Islet of Langerhans (tissue), 1 donor: ENCODE measurements around the gene GXYLT2.

ENCODE experiments used
- FAIRE-seq: peaks from one replicate; lab custom pipeline; 2011; peaks lifted over from hg19 to GRCh38; lab: Jason Lieb, UNC

Gene GXYLT2

DNA sequence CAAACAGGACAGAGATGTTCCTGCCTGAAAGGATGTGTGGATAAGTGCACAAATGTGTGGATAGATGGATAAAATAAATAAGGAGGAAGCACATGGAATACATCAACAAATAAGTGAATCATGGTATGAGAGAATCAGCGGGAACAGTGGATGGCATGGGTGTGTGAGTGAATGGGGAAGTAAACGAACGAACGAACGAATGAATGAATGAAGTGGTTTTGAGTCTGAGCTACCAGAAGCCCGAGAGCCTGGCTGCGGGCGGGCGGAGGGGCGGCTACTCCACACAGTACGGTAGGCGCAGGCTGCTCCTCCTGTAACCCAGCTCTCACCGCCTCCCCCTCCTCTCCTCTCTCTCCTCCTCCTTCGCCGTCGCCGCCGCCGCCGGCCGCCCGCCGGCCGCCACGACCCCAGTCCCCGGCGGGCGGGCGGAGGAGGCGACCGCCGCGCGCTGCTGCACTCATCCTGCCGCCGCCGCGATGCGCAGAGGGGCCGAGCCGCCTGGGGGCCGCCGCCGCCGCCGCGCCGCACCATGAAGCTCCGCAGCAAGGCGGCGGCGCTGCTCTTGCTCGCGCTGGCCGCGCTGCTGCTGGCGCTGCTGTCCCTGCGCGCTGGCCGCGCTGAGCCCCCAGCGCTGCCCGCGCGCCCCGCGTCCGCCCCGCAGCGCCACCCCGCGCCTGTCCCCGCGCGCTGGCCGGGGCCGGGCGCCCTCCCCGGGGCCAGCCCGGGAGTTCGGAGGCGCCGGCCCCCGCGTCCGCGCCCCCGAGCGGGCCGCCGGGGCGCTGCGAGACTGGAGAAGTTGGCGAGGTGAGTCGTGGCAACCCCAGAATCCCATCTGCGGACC is at the start of gene GXYLT2:
TSS of gene GXYLT2 (plus strand) at position 342 of the 841 bp plus-strand sequence. CDS start at position 530, 188 bp downstream.
- no peak for FAIRE-seq

GRCh38 chr3:72839057-72839456 is 48.8 kb upstream of the GXYLT2 start:
- FAIRE-seq = no peak

- no peak for FAIRE-seq
Observed at GRCh38 chr3:72844436-72844993, 43.3 kb upstream of the GXYLT2 start.

GRCh38 chr3:72846166-72846565 is 41.7 kb upstream of the GXYLT2 start:
- no peak for FAIRE-seq

- FAIRE-seq = no peak
Observed at GRCh38 chr3:72847282-72847681, 40.6 kb upstream of the GXYLT2 start.

DNA sequence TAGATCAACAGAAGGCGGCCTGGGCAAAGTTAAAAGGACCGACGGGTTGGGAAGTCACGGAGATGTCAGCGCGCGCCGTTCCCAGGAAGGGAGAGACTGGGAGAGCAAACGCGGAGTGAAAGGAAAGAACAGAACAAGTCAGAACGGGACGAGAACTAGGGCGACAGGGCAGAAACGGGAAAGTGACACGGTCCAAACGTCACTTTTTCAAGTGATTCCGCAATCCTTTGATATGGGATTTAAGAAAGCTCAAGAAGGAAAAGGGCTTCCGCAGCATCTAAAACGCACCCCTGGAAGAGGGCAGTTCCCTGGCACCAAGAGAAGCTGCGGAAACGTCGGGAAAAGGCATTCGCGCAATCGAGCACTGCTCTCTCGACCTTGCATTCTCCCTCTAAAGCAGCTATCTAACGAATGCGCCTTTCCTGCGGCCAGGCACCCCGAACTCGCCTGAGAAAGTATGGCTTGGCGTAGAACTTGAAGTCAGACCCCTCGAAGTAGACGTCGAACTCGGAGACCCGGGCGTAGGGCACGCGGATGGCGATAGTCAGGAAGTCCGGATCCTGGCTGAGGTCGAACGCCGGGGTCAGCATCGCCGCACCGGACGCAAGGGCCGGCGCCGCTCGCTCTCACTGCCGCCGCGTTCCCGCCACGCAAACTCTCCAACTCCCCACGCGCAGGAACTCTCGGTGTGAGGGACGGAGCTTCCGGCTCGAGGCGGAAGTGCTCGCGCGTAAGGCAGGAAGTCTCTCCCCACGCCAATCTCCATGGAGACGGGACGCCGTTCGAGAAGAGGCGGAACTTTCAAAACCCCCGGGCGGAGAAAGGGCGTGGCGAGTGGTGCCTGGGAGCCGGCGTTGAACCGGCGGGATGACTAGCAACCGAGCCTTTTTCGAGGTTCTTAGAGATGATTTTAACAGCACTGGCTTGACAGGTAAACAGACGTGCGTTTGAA is 39.8 kb upstream of the GXYLT2 start, which contains the start of gene SHQ1:
TSS of gene SHQ1 (minus strand) at position 695 of the 952 bp plus-strand sequence. CDS start at position 590, 105 bp downstream.
- peak; percentile 53 for FAIRE-seq

DNA sequence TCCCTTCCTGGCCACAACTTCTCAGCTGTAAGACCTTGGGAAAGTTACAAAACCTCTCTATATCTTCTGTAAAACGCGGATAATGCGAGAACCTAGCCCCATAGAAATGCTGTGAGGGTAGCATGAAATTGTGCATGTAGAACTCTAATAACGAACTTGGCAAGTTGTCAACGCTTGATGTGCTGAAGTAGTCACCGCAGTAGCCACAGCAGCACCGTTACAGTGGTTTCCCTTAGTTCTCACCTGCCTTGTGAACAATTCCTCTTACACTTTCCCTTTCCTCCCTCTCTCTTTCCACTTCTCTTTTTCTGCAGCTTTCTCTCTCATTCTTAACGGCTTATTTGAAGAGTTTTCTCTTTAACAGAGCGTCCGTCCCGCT is 39.2 kb upstream of the GXYLT2 start:
- no peak for FAIRE-seq

DNA sequence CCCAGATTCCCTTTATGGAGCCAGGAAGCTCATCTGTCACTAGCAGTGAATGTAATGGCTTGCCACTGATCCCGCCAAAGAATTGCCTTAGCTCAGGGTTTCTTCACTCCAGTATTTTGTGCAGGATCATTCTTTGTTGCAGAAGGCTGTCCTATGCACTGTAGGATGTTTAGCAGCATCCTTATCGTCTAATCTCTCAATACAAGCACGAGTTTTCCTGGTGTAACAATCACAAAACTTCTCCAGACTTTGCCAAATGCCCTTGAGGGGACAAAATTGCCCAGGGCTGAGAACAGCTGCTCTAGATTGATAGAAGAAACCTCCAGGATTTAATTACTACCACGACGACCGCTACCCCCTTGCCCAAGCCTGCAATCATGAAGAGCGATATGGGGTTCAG is 32.8 kb upstream of the GXYLT2 start:
- FAIRE-seq = no peak

GRCh38 chr3:72860053-72860452 is 27.8 kb upstream of the GXYLT2 start:
- FAIRE-seq = no peak

GRCh38 chr3:72860846-72861245 is 27.0 kb upstream of the GXYLT2 start:
- no peak for FAIRE-seq

GRCh38 chr3:72862314-72863090 is 25.3 kb upstream of the GXYLT2 start:
- FAIRE-seq = no peak

- no peak for FAIRE-seq
Observed at GRCh38 chr3:72872183-72872582, 15.7 kb upstream of the GXYLT2 start.

DNA sequence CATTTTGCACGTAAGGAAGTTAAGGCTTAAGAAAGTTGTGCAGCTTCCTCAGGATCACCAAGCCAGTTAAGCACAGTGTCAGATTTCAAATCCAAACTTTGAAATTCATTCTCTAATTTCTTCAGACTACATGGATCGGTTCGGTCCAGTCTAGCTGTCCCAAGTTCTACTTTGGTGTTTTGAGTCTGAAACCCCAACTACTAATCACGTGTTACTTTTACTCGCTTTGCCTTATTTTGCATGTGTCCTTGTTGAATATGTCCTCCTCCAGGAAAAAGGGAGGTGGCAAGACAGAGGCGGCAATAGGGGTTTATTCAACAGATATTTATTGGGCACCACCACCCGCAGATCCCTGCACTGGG is 522 bp upstream of the GXYLT2 start:
- FAIRE-seq = no peak

GRCh38 chr3:72888546-72889309 is 882 bp downstream of the GXYLT2 start:
- FAIRE-seq = no peak

DNA sequence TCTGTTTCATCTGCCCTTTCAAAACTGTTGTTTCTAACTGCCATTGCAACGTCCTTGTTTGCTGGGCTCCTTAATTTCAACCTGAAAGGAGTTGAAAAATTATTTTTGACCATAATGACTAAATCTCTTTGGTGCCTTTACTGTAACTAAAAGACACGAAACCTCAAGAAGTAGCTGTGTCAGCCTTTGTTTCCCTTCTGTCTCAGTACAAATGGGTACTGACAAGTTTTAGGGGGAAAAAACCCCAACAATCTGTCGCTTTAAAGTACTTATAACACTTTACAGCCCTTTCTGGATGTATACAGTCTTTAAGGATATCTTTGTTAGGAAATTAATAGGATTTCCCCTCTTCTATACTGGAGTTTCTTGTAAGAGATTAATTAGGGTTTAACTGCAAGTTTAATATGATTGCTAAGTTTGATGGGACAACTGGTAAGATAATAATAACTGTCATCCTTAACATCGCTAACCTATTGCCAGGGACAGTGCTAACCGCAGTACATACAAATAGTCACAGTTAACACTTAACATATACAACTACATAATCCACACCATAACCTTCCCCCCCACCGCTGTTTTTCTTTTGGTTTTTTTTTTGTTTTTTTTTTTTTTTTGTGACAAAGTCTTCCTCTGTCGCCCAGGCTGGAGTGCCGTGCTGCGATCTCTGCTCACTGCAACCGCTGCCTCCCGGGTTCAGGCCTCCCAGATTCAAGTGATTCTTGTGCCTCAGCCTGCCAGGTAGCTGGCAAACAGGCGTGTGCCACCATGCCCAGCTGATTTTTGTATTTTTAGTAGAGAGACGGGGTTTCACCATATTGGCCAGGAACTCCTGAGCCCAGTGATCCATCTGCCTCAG is 1.7 kb downstream of the GXYLT2 start:
- no peak for FAIRE-seq

GRCh38 chr3:72890166-72890925 is 2.5 kb downstream of the GXYLT2 start:
- no peak for FAIRE-seq

GRCh38 chr3:72891053-72891855 is 3.4 kb downstream of the GXYLT2 start:
- FAIRE-seq = no peak

- FAIRE-seq = no peak
Observed at GRCh38 chr3:72892081-72892775, 4.4 kb downstream of the GXYLT2 start.
